Kidney tubule cell (primary cell): ENCODE results near the gene PRR5L.

ENCODE experiments used
- DNase-seq: peaks from one replicate; pipeline ENCODE4 v3.0.0-alpha.2; 2018; ENCODE audit warnings: low spot score

PRR5L gene

GRCh38 chr11:36326524-36327419 is 30.7 kb downstream of the PRR5L start:
- no peak for DNase-seq

- no peak for DNase-seq
Measured at GRCh38 chr11:36328966-36329673, 33.0 kb downstream of the PRR5L start.

GRCh38 chr11:36330411-36330810 is 34.3 kb downstream of the PRR5L start:
- DNase-seq = no peak

- no peak for DNase-seq
Measured at GRCh38 chr11:36333468-36333867, 37.4 kb downstream of the PRR5L start.

- no peak for DNase-seq
Measured at GRCh38 chr11:36333897-36334296, 37.8 kb downstream of the PRR5L start.

GRCh38 chr11:36339888-36340287 is 43.8 kb downstream of the PRR5L start:
- DNase-seq = no peak

GRCh38 chr11:36340897-36341296 is 44.8 kb downstream of the PRR5L start:
- DNase-seq = no peak

GRCh38 chr11:36341915-36342314 is 45.8 kb downstream of the PRR5L start:
- DNase-seq = no peak

GRCh38 chr11:36342327-36342726 is 46.2 kb downstream of the PRR5L start:
- DNase-seq = no peak

GRCh38 chr11:36343436-36343835 is 47.3 kb downstream of the PRR5L start:
- no peak for DNase-seq

GRCh38 chr11:36345084-36345511 is 49.0 kb downstream of the PRR5L start:
- DNase-seq = peak; percentile 53

- no peak for DNase-seq
Measured at GRCh38 chr11:36345535-36346141, 49.5 kb downstream of the PRR5L start.

GRCh38 chr11:36346562-36347383 is 50.7 kb downstream of the PRR5L start:
- no peak for DNase-seq

- no peak for DNase-seq
Measured at GRCh38 chr11:36347384-36347906, 51.4 kb downstream of the PRR5L start.

- no peak for DNase-seq
Measured at GRCh38 chr11:36349351-36350136, 53.5 kb downstream of the PRR5L start.

GRCh38 chr11:36350137-36350513 is 54.0 kb downstream of the PRR5L start:
- no peak for DNase-seq

GRCh38 chr11:36352922-36353321 is 56.8 kb downstream of the PRR5L start:
- DNase-seq = no peak

- DNase-seq = peak; percentile 21
Measured at GRCh38 chr11:36354221-36355003, 58.3 kb downstream of the PRR5L start.

GRCh38 chr11:36356201-36356600 is 60.1 kb downstream of the PRR5L start:
- DNase-seq = no peak

- DNase-seq = no peak
Measured at GRCh38 chr11:36357831-36358230, 61.7 kb downstream of the PRR5L start.
